HCT116 (cell line): ENCODE data around the gene MYH3. TPM values are rescaled to one million over a fixed set of nuclear protein-coding genes. Genes with fewer than 3 reads are reported as not detected.

Experiments used
- ATAC-seq: fragments of 200-7000 bp; cut with Tn5 transposase; 2 replicates; pipeline ENCODE4 v1.9.1; 2020; ENCODE audit warnings: mild to moderate bottlenecking, moderate library complexity
- BruUV-seq: library from RNA; stranded (reverse); fragments of 400-500 nt; replicated peaks from 2 replicates; lab custom pipeline; 2021; lab: Mats Ljungman, UMichigan
- CTCF ChIA-PET: fragments of 300-600 bp; sonication (Branson Sonifier 250); formaldehyde crosslinking; loops from one replicate; lab custom pipeline; 2021; ENCODE audit warnings: antibody characterized with exemption; lab: Charles Lee
- POLR2A ChIA-PET: fragments of 300-600, 350-600 bp; sonication (Branson Sonifier 250); formaldehyde crosslinking; loops from one replicate; lab custom pipeline; 2021; ENCODE audit warnings: antibody characterized with exemption; lab: Charles Lee
- RAD21 ChIA-PET, 2 experiments: fragments of 300-600 bp; sonication (Branson Sonifier 250); formaldehyde crosslinking; loops; one replicate each; lab custom pipeline; 2023; ENCODE audit warnings: low total read pairs in 2 of 2; ENCODE audit not compliant: uncharacterized antibody in 2 of 2, unreplicated experiment in 2 of 2, low non-redundant PET in 1 of 2; lab: Charles Lee
- DNase-seq: peaks from one replicate; pipeline ENCODE4 v3.0.0-alpha.2; 2010; ENCODE audit warnings: low read depth, low spot score
- H2AFZ ChIP-seq: fragments of 200-600 bp; shearing (Covaris generic), sonication (generic); 2 replicates; pipeline ENCODE4 v1.6.1; 2017; ENCODE audit warnings: low read depth, mixed run types, mixed read lengths, antibody characterized with exemption, low read length; ENCODE audit not compliant: poor library complexity, severe bottlenecking
- H3K27ac ChIP-seq: 2 replicates; pipeline ENCODE4 v1.5.1; 2012; ENCODE audit warnings: low read depth, low read length
- H3K27me3 ChIP-seq: fragments of 200-600 bp; sonication (generic); 2 replicates; pipeline ENCODE4 v1.6.1; 2016; ENCODE audit warnings: mixed run types, low read length, mixed read lengths; ENCODE audit not compliant: insufficient read depth
- H3K36me3 ChIP-seq, 2 experiments: fragments of 200-500 bp in 1 of 2; fragments of 200-600 bp in 1 of 2; sonication (Bioruptor generic) in 1 of 2; sonication (generic) in 1 of 2; 2 replicates each; pipeline versions ENCODE4 v1.5.1 to v1.6.1; 2014 to 2016; ENCODE audit warnings: low read length in 2 of 2, inconsistent platforms in 1 of 2, mixed read lengths in 1 of 2, mixed run types in 1 of 2; ENCODE audit not compliant: insufficient read depth in 2 of 2, control insufficient read depth in 1 of 2
- H3K4me1 ChIP-seq, 2 experiments: fragments of 200-600 bp in 1 of 2; sonication (generic) in 1 of 2; 2 replicates each; pipeline versions ENCODE4 v1.5.1 to v1.6.1; 2012 to 2017; ENCODE audit warnings: low read length in 2 of 2, inconsistent platforms in 1 of 2, mild to moderate bottlenecking in 1 of 2, mixed read lengths in 1 of 2, mixed run types in 1 of 2, moderate library complexity in 1 of 2; ENCODE audit not compliant: insufficient read depth in 2 of 2, control insufficient read depth in 1 of 2
- H3K4me2 ChIP-seq: fragments of 200-600 bp; sonication (generic); 2 replicates; pipeline ENCODE4 v1.6.1; 2017; ENCODE audit warnings: mixed run types, low read length, mixed read lengths
- H3K4me3 ChIP-seq, 2 experiments: fragments of 200-600 bp in 1 of 2; sonication (generic) in 1 of 2; replicated peaks in 1 of 2; 2 replicates each; pipeline ENCODE4 v1.5.1; 2011 to 2016; ENCODE audit warnings: low read length in 2 of 2, control low read depth in 1 of 2, low read depth in 1 of 2, mild to moderate bottlenecking in 1 of 2, mixed read lengths in 1 of 2, mixed run types in 1 of 2
- H3K79me2 ChIP-seq: fragments of 200-600 bp; sonication (generic); 2 replicates; pipeline ENCODE4 v1.6.1; 2017; ENCODE audit warnings: mild to moderate bottlenecking, mixed run types, low read length, moderate library complexity, mixed read lengths; ENCODE audit not compliant: insufficient read depth
- H3K9ac ChIP-seq: fragments of 200-600 bp; sonication (generic); 2 replicates; pipeline ENCODE4 v1.6.1; 2016; ENCODE audit warnings: low read length, mixed read lengths
- H3K9me2 ChIP-seq: fragments of 200-600 bp; sonication (generic), shearing (Covaris generic); 2 replicates; pipeline ENCODE4 v1.6.1; 2017; ENCODE audit warnings: mixed run types, mild to moderate bottlenecking, moderate library complexity; ENCODE audit not compliant: insufficient read depth
- H3K9me3 ChIP-seq, 2 experiments: fragments of 200-500 bp in 1 of 2; fragments of 200-600 bp in 1 of 2; sonication (Bioruptor generic) in 1 of 2; sonication (generic) in 1 of 2; 2 replicates each; pipeline ENCODE4 v1.6.1; 2014 to 2017; ENCODE audit warnings: low read length in 2 of 2, mixed read lengths in 2 of 2, inconsistent platforms in 1 of 2, low read depth in 1 of 2, mild to moderate bottlenecking in 1 of 2, mixed run types in 1 of 2, moderate library complexity in 1 of 2; ENCODE audit not compliant: control insufficient read depth in 1 of 2, insufficient read depth in 1 of 2
- H4K20me1 ChIP-seq: fragments of 200-600 bp; sonication (generic), shearing (Covaris generic); 2 replicates; pipeline ENCODE4 v1.6.1; 2017; ENCODE audit warnings: mixed run types, mild to moderate bottlenecking, moderate library complexity; ENCODE audit not compliant: insufficient read depth
- CBX3 ChIP-seq: IDR thresholded peaks from 2 replicates; pipeline ENCODE4 v1.6.1; 2012; ENCODE audit warnings: low read depth
- CEBPB ChIP-seq: IDR thresholded peaks from 2 replicates; pipeline ENCODE4 v1.6.1; 2012; ENCODE audit warnings: low read depth
- CTCF ChIP-seq, 3 experiments: fragments of 200-600 bp in 1 of 3; sonication (generic) in 1 of 3; IDR thresholded peaks in 2 of 3; conservative IDR thresholded peaks in 1 of 3; 2 replicates each; pipeline ENCODE4 v1.5.1; 2012 to 2017; ENCODE audit warnings: low read depth in 2 of 3, low read length in 2 of 3, antibody characterized with exemption in 1 of 3, borderline replicate concordance in 1 of 3, control low read depth in 1 of 3, mild to moderate bottlenecking in 1 of 3, mixed read lengths in 1 of 3, mixed run types in 1 of 3, moderate library complexity in 1 of 3; ENCODE audit not compliant: insufficient read depth in 1 of 3
- ELF1 ChIP-seq: IDR thresholded peaks from 2 replicates; pipeline ENCODE4 v1.6.1; 2012; ENCODE audit warnings: low read depth, borderline replicate concordance
- EZH2phosphoT487 ChIP-seq: fragments of 200-600 bp; IDR thresholded peaks from 2 replicates; pipeline ENCODE4 v1.6.1; 2018; ENCODE audit warnings: antibody characterized with exemption, borderline replicate concordance
- FOSL1 ChIP-seq: IDR thresholded peaks from 2 replicates; pipeline ENCODE4 v1.6.1; 2012; ENCODE audit warnings: low read depth
- JUND ChIP-seq: IDR thresholded peaks from 2 replicates; pipeline ENCODE4 v1.6.1; 2012
- POLR2A ChIP-seq: IDR thresholded peaks from 2 replicates; pipeline ENCODE4 v1.7.0; 2011; ENCODE audit warnings: borderline replicate concordance; ENCODE audit not compliant: insufficient read depth, insufficient read length; ENCODE audit errors: extremely low read depth
- POLR2AphosphoS5 ChIP-seq: IDR thresholded peaks from 2 replicates; pipeline ENCODE4 v1.6.1; 2011; ENCODE audit warnings: mild to moderate bottlenecking, low read depth, low read length, moderate library complexity
- RAD21 ChIP-seq: IDR thresholded peaks from 2 replicates; pipeline ENCODE4 v1.6.1; 2012; ENCODE audit warnings: low read depth, mild to moderate bottlenecking
- TCF7L2 ChIP-seq: IDR thresholded peaks from 2 replicates; pipeline ENCODE4 v1.7.0; 2011; ENCODE audit warnings: borderline replicate concordance, inconsistent platforms; ENCODE audit not compliant: insufficient read depth, insufficient read length; ENCODE audit errors: extremely low read depth
- YY1 ChIP-seq: IDR thresholded peaks from 2 replicates; pipeline ENCODE4 v1.6.1; 2011; ENCODE audit warnings: low read length, low read depth, moderate library complexity, mild to moderate bottlenecking; ENCODE audit not compliant: insufficient replicate concordance; ENCODE audit errors: extremely low read depth
- ZFX ChIP-seq: fragments of 450-650 bp; IDR thresholded peaks from 2 replicates; pipeline ENCODE4 v1.6.1; 2017
- ZNF274 ChIP-seq: fragments of 200-500 bp; sonication (Bioruptor generic); IDR thresholded peaks from 2 replicates; pipeline ENCODE4 v1.6.1; 2014; ENCODE audit warnings: mild to moderate bottlenecking, low read depth, low read length, inconsistent platforms
- intact Hi-C: fragments of 100-400 bp; cut with micrococcal nuclease; formaldehyde crosslinking; loops from 2 replicates; pipeline ENCODE4 v1.10.0; 2022
- total RNA-seq: library from RNA; stranded (reverse); gene quantifications from one replicate; pipeline ENCODE4 v1.2.1, GENCODE V29; 2021; ENCODE audit not compliant: unreplicated experiment
- TF ChIP-seq, protein P1 (sequence below): IDR thresholded peaks from 2 replicates; pipeline ENCODE4 v1.6.1; 2012

MYH3 gene
- total RNA-seq, 1 experiment from 2014 or later = 1.6 TPM

DNA sequence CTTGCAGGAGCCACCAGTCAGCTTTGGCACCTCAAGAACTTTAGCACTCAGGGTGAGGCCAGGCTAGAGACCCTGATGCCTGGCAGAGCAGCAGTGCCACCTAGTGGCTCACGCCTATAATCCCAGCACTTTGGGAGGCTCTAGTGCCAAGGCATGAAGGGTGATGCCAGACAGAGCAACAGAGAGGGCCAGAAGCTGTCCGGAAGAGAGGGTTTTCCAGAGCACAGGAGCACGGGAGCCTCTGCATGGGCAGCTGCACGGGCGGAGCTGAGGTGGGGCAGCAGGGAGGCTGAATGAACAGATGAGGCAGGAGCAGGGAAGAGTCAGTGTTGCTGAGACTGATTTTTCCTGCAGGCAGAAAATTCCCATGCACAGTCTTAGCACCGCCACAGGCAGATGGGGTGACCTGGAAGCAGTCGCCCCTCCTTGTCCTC lies 38.9 kb downstream of the MYH3 start:
- Histone ChIP-seq H2AFZ (peak overlapping the region; percentile 82), H3K4me1 (peaks cover 0 to 10% of the 10 kb centered on the region in 2 experiments; a peak in 2 of 4 replicates), H4K20me1 (no peaks in the 10 kb centered on the region), H3K4me3 (no peak overlapping the region), H3K4me2 (peak overlapping the region; percentile 39), H3K27ac (no peak overlapping the region), H3K27me3 (no peaks in the 10 kb centered on the region), H3K9ac (no peak overlapping the region), H3K9me2 (no peaks in the 10 kb centered on the region), H3K9me3 (no peaks in the 10 kb centered on the region), H3K79me2 (no peaks in the 10 kb centered on the region), H3K36me3 (no peaks in the 10 kb centered on the region)
- BruUV-seq = no TSS peak
- intact Hi-C loops = loop anchor here (1.0 to 5.0 kb wide), 3 partner anchors 323 to 691 kb away; no protein-coding TSS in a partner anchor
- CTCF ChIA-PET = interaction anchor here (0.6 to 9.3 kb wide), 27 partner anchors 10 to 888 kb away, joined by 3 to 131 read pairs (median 4); no protein-coding TSS in a partner anchor
- DNase-seq (peak; percentile 68), ATAC-seq (peak; percentile 90)
- TF ChIP-seq RAD21 (peak; percentile 85), EZH2phosphoT487 (no peak), YY1 (no peak), CTCF (IDR thresholded peaks at IDR 0.05 in 2 of 3, conservative IDR thresholded peaks at IDR 0.05 in 1 of 3; ENCODE audit: borderline replicate concordance in 1 of 3, insufficient read depth in 1 of 3, low read depth in 2 of 3, low read length in 2 of 3) (peak; percentile 83 to 94 (median 93)), CBX3 (0 out of 2 replicates have a peak, but pooled peaks have one; percentile 37), POLR2AphosphoS5 (no peak), POLR2A (no peak), TCF7L2 (peak; percentile 12), ELF1 (no peak), JUND (no peak), CEBPB (0 out of 2 replicates have a peak, but pooled peaks have one; percentile 23), ZNF274 (no peak), FOSL1 (no peak), ZFX (no peak)
- TF ChIP-seq, protein P1, sequence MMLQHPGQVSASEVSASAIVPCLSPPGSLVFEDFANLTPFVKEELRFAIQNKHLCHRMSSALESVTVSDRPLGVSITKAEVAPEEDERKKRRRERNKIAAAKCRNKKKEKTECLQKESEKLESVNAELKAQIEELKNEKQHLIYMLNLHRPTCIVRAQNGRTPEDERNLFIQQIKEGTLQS = no peak
- RAD21 ChIA-PET = interaction anchor here in 1 of 2 experiments (0.8 to 1.6 kb wide), 2 partner anchors 322 to 324 kb away, joined by 3 to 4 read pairs; no protein-coding TSS in a partner anchor
- POLR2A ChIA-PET = no interaction called here
